H1 (cell line): ENCODE data around the gene TM9SF1. TPM values are rescaled to one million over a fixed set of nuclear protein-coding genes. Genes with fewer than 3 reads are reported as not detected.

ENCODE experiments used
- CTCF ChIA-PET: fragments of 300-600 bp; sonication (Branson Sonifier 250); formaldehyde crosslinking; loops from one replicate; lab custom pipeline; 2021; ENCODE audit not compliant: partially characterized antibody; lab: Charles Lee
- POLR2A ChIA-PET: fragments of 300-600 bp; sonication (Branson Sonifier 250); formaldehyde crosslinking; loops from one replicate; lab custom pipeline; 2021; ENCODE audit warnings: inconsistent platforms; ENCODE audit not compliant: partially characterized antibody; lab: Charles Lee
- DNase-seq, 2 experiments: peaks; one replicate each; pipeline versions ENCODE4 v3.0.0 to v3.0.0-alpha.2; 2010 to 2022; ENCODE audit warnings: low spot score in 2 of 2, low read depth in 1 of 2, mixed read lengths in 1 of 2
- FAIRE-seq: peaks from 2 replicates; lab custom pipeline; 2011; peaks lifted over from hg19 to GRCh38; lab: Jason Lieb, UNC
- H2AFZ ChIP-seq: 2 replicates; pipeline ENCODE4 v1.8.1; 2012; ENCODE audit warnings: low read length, inconsistent platforms
- H2AK5ac ChIP-seq: 2 replicates; pipeline ENCODE4 v1.6.1; 2013; ENCODE audit warnings: low read depth, low read length
- H2BK120ac ChIP-seq: replicated peaks from 2 replicates; pipeline ENCODE3; 2013; ENCODE audit warnings: low read depth, low read length, inconsistent platforms
- H2BK12ac ChIP-seq: 2 replicates; pipeline ENCODE4 v1.6.1; 2013; ENCODE audit warnings: low read depth, low read length
- H2BK15ac ChIP-seq: 2 replicates; pipeline ENCODE4 v1.6.1; 2013; ENCODE audit warnings: low read length
- H2BK20ac ChIP-seq: 2 replicates; pipeline ENCODE4 v1.6.1; 2013; ENCODE audit warnings: low read length
- H2BK5ac ChIP-seq: 2 replicates; pipeline ENCODE4 v1.6.1; 2013; ENCODE audit warnings: low read depth, low read length
- H3K14ac ChIP-seq: 2 replicates; pipeline ENCODE4 v1.6.1; 2013; ENCODE audit warnings: inconsistent platforms; ENCODE audit not compliant: insufficient read length
- H3K18ac ChIP-seq: 2 replicates; pipeline ENCODE4 v1.6.1; 2013; ENCODE audit warnings: low read length; ENCODE audit errors: extremely low read depth
- H3K23ac ChIP-seq: 2 replicates; pipeline ENCODE4 v1.6.1; 2013; ENCODE audit warnings: inconsistent platforms; ENCODE audit not compliant: insufficient read length
- H3K23me2 ChIP-seq: 2 replicates; pipeline ENCODE4 v1.6.1; 2013; ENCODE audit warnings: low read depth, low read length
- H3K27ac ChIP-seq: 2 replicates; pipeline ENCODE4 v1.6.1; 2011; ENCODE audit warnings: low read depth, low read length, inconsistent platforms
- H3K27me3 ChIP-seq, 4 experiments: replicated peaks in 1 of 4; 1 replicate in 1 of 4; 2 replicates in 3 of 4; pipeline versions ENCODE4 v1.6.1 to v1.8.1; 2011 to 2013; ENCODE audit warnings: low read length in 3 of 4, mild to moderate bottlenecking in 3 of 4, inconsistent platforms in 2 of 4, mixed read lengths in 2 of 4, moderate library complexity in 1 of 4; ENCODE audit not compliant: control insufficient read depth in 3 of 4, insufficient read depth in 3 of 4; ENCODE audit errors: extremely low read depth in 1 of 4
- H3K36me3 ChIP-seq, 4 experiments: 2 replicates each; pipeline versions ENCODE4 v1.6.1 to v1.8.1; 2011 to 2013; ENCODE audit warnings: mild to moderate bottlenecking in 4 of 4, low read length in 3 of 4, moderate library complexity in 2 of 4, control low read depth in 1 of 4, inconsistent platforms in 1 of 4; ENCODE audit not compliant: insufficient read depth in 4 of 4, control insufficient read depth in 2 of 4
- H3K4ac ChIP-seq: replicated peaks from 2 replicates; pipeline ENCODE3; 2013; ENCODE audit warnings: low read length, low read depth, mixed read lengths, inconsistent platforms; ENCODE audit not compliant: insufficient read length
- H3K4me1 ChIP-seq, 4 experiments: replicated peaks in 1 of 4; 1 replicate in 1 of 4; 2 replicates in 3 of 4; pipeline versions ENCODE4 v1.6.1 to v1.8.1; 2011 to 2013; ENCODE audit warnings: low read length in 3 of 4, inconsistent platforms in 2 of 4, mixed read lengths in 1 of 4; ENCODE audit not compliant: insufficient read depth in 4 of 4, control insufficient read depth in 3 of 4
- H3K4me2 ChIP-seq, 2 experiments: 2 replicates each; pipeline versions ENCODE4 v1.6.1 to v1.8.1; 2011 to 2013; ENCODE audit warnings: low read depth in 2 of 2, low read length in 2 of 2, control low read depth in 1 of 2, inconsistent platforms in 1 of 2, mild to moderate bottlenecking in 1 of 2; ENCODE audit not compliant: insufficient read depth in 1 of 2
- H3K4me3 ChIP-seq, 4 experiments: fragments of 200-600, 300-600 bp in 1 of 4; sonication (generic), shearing (Covaris generic), sonication (Bioruptor Twin) in 1 of 4; 2 replicates each; pipeline versions ENCODE4 v1.5.1 to v1.8.1; 2011 to 2016; ENCODE audit warnings: low read length in 4 of 4, low read depth in 3 of 4, control low read depth in 2 of 4, inconsistent platforms in 2 of 4, mild to moderate bottlenecking in 2 of 4, mixed read lengths in 1 of 4, moderate library complexity in 1 of 4; ENCODE audit not compliant: insufficient read depth in 2 of 4; ENCODE audit errors: extremely low read depth in 1 of 4
- H3K56ac ChIP-seq: replicated peaks from 2 replicates; pipeline ENCODE3; 2013; ENCODE audit warnings: low read depth, mild to moderate bottlenecking, mixed read lengths, low read length, inconsistent platforms; ENCODE audit not compliant: insufficient read length
- H3K79me1 ChIP-seq: 2 replicates; pipeline ENCODE4 v1.6.1; 2013; ENCODE audit warnings: low read depth, low read length, control low read depth
- H3K79me2 ChIP-seq, 2 experiments: 2 replicates each; pipeline versions ENCODE4 v1.6.1 to v1.8.1; 2012 to 2013; ENCODE audit warnings: low read length in 2 of 2, mild to moderate bottlenecking in 2 of 2, inconsistent platforms in 1 of 2; ENCODE audit not compliant: insufficient read depth in 2 of 2, control insufficient read depth in 1 of 2
- H3K9ac ChIP-seq, 4 experiments: replicated peaks in 1 of 4; 1 replicate in 1 of 4; 2 replicates in 3 of 4; pipeline versions ENCODE4 v1.6.1 to v1.8.1; 2011 to 2013; ENCODE audit warnings: low read depth in 3 of 4, low read length in 3 of 4, control low read depth in 2 of 4, mild to moderate bottlenecking in 2 of 4, moderate library complexity in 2 of 4, inconsistent platforms in 1 of 4; ENCODE audit errors: extremely low read depth in 1 of 4
- H3K9me3 ChIP-seq, 2 experiments: 2 replicates each; pipeline versions ENCODE4 v1.6.1 to v1.8.1; 2012 to 2013; ENCODE audit warnings: mild to moderate bottlenecking in 2 of 2, moderate library complexity in 2 of 2, control low read depth in 1 of 2, inconsistent platforms in 1 of 2, low read depth in 1 of 2, low read length in 1 of 2, mixed read lengths in 1 of 2; ENCODE audit not compliant: insufficient read depth in 2 of 2
- H4K20me1 ChIP-seq, 2 experiments: replicated peaks in 1 of 2; 2 replicates each; pipeline versions ENCODE3 to v1.8.1; 2011 to 2013; ENCODE audit warnings: inconsistent platforms in 2 of 2, low read length in 2 of 2, mild to moderate bottlenecking in 1 of 2; ENCODE audit not compliant: insufficient read depth in 2 of 2, control insufficient read depth in 1 of 2
- H4K5ac ChIP-seq: 2 replicates; pipeline ENCODE4 v1.6.1; 2013; ENCODE audit warnings: low read length, low read depth, mixed read lengths, inconsistent platforms; ENCODE audit not compliant: insufficient read length
- H4K8ac ChIP-seq: 2 replicates; pipeline ENCODE4 v1.8.0; 2013; ENCODE audit warnings: mild to moderate bottlenecking, moderate library complexity, low read length, inconsistent platforms; ENCODE audit not compliant: insufficient read depth; ENCODE audit errors: extremely low read depth
- H4K91ac ChIP-seq: replicated peaks from 2 replicates; pipeline ENCODE3; 2013; ENCODE audit warnings: low read length, mixed read lengths, inconsistent platforms; ENCODE audit not compliant: insufficient read length
- BCL11A ChIP-seq, 2 experiments: IDR thresholded peaks; one replicate each; pipeline ENCODE4 v1.6.1; 2011; ENCODE audit warnings: low read depth in 2 of 2, low read length in 2 of 2, mild to moderate bottlenecking in 2 of 2
- CHD2 ChIP-seq: IDR thresholded peaks from 2 replicates; pipeline ENCODE4 v1.6.1; 2012; ENCODE audit warnings: low read length, improper control_type of control experiment
- HDAC2 ChIP-seq, 2 experiments: fragments of 300-600 bp in 1 of 2; sonication (generic) in 1 of 2; IDR thresholded peaks; 2 replicates each; pipeline ENCODE4 v1.6.1; 2011 to 2012; ENCODE audit warnings: low read depth in 2 of 2, low read length in 2 of 2, mild to moderate bottlenecking in 2 of 2, moderate library complexity in 2 of 2, borderline replicate concordance in 1 of 2, inconsistent platforms in 1 of 2
- NANOG ChIP-seq: IDR thresholded peaks from 2 replicates; pipeline ENCODE4 v1.6.1; 2011; ENCODE audit warnings: low read length, low read depth, mild to moderate bottlenecking, inconsistent platforms; ENCODE audit not compliant: insufficient read depth, poor library complexity, severe bottlenecking
- RNF2 ChIP-seq: fragments of 200-900, 300-1000 bp; sonication (generic); IDR thresholded peaks from 2 replicates; pipeline ENCODE4 v1.7.1; 2016; ENCODE audit warnings: borderline replicate concordance, low read depth, mild to moderate bottlenecking, antibody characterized with exemption, low read length; ENCODE audit not compliant: poor library complexity, severe bottlenecking; ENCODE audit errors: missing control alignments
- TBP ChIP-seq: IDR thresholded peaks from 2 replicates; pipeline ENCODE4 v1.6.1; 2011; ENCODE audit warnings: low read depth, low read length, improper control_type of control experiment
- WGBS, 2 experiments: shearing (Covaris generic) in 1 of 2; methylation state at CpG; one replicate each; pipeline versions ENCODE4 v1.1.6 to v1.1.7; 2013 to 2015; ENCODE audit warnings: low lambda C conversion rate in 2 of 2, mixed read lengths in 2 of 2, inconsistent platforms in 1 of 2, low coverage in 1 of 2, missing lambda C conversion rate in 1 of 2; ENCODE audit not compliant: insufficient replicate concordance in 2 of 2, insufficient coverage in 1 of 2, insufficient read length in 1 of 2; ENCODE audit errors: extremely low coverage in 1 of 2, missing lambda C conversion rate in 1 of 2; 5-methylcytosine and 5-hydroxymethylcytosine counted together
- polyA plus RNA-seq, 7 experiments: library from polyadenylated mRNA; depleted of rRNA in 3 of 7; stranded (reverse) in 5 of 7; unstranded in 2 of 7; fragments of >200 nt in 5 of 7; fragments of 200-250 nt in 2 of 7; gene quantifications; 1 replicate in 5 of 7; 2 replicates in 1 of 7; 4 replicates in 1 of 7; pipeline versions ENCODE4 v1.2.1 to v1.2.3, GENCODE V29; 2011 to 2013; ENCODE audit warnings: missing spikeins in 2 of 7, mixed read lengths in 2 of 7
- total RNA-seq: library from RNA; stranded (reverse); fragmentation: NEBNext Ultra II Directional; extraction: Animal tissue kit (Norgen Biotek cat#: 25700); gene quantifications from 2 replicates; pipeline ENCODE4 v1.2.1, GENCODE V29; 2021

TM9SF1 gene
- total and polyA plus RNA-seq, 2 of the 8 experiments (the other 6 are each of a cell fraction or from before 2014, with no cell fraction given), result 22.2 to 29.2 TPM

DNA sequence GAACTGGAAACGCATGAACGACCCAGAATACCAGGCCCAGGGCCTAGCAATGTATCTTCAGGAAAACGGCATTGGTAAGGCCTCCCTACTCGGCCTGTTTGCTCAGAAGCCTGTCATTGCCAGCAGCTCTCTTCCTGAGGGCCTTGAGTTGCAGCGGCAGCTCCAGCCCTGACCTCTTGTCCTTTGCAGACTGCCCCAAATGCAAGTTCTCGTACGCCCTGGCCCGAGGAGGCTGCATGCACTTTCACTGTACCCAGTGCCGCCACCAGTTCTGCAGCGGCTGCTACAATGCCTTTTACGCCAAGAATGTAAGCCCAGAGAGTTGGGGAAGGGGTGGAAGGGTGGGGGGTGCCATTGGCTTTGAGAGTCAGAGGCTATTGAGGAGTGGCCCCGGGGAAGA lies 37.9 kb downstream of the TM9SF1 start:
- DNase-seq (no peak), FAIRE-seq (no peak)
- peaks cover 26 to 48% (median 40%) of the 10 kb centered on the region in 4 experiments for H3K36me3 ChIP-seq
- peaks cover 0 to 10% (median 2%) of the 10 kb centered on the region in 4 experiments; a peak in 3 of 7 replicates for H3K4me1 ChIP-seq
- H3K23ac ChIP-seq, result no peak overlapping the region
- H3K79me1 ChIP-seq, result no peaks in the 10 kb centered on the region
- H2AK5ac ChIP-seq, result no peak overlapping the region
- no peak overlapping the region for H2BK5ac ChIP-seq
- no peaks in the 10 kb centered on the region for H3K79me2 ChIP-seq
- no peak overlapping the region for H4K8ac ChIP-seq
- H3K23me2 ChIP-seq, result 0 out of 2 replicates have a peak, but pooled peaks cover 2% of the 10 kb centered on the region
- H3K4me3 ChIP-seq, result no peak overlapping the region
- H3K4me2 ChIP-seq, result no peak overlapping the region
- no peak overlapping the region for H3K9ac ChIP-seq
- H3K27ac ChIP-seq, result no peak overlapping the region
- H2BK15ac ChIP-seq, result no peak overlapping the region
- no peak overlapping the region for H4K5ac ChIP-seq
- H2AFZ ChIP-seq, result no peak overlapping the region
- H3K27me3 ChIP-seq, result no peaks in the 10 kb centered on the region; a peak in 1 of 7 replicates
- no peak overlapping the region for H3K14ac ChIP-seq
- H4K20me1 ChIP-seq, result peaks cover 2 to 13% of the 10 kb centered on the region in 2 experiments
- H3K9me3 ChIP-seq, result no peaks in the 10 kb centered on the region
- no peak overlapping the region for H3K18ac ChIP-seq
- 93% methylated on average over 12 of the region's 12 CpGs; no CpG with 5 or more reads in 1 of the 2 experiments for WGBS, 2 experiments
- no peak overlapping the region for H4K91ac ChIP-seq
- ChIA-PET CTCF (interaction anchor here (0.6 to 1.5 kb wide), 3 partner anchors 9 to 49 kb away, joined by 3 to 5 read pairs (median 3); partner anchors contain the start of gene RNF31), POLR2A (interaction anchor here (0.5 to 2.9 kb wide), 5 partner anchors 20 to 64 kb away, joined by 3 to 9 read pairs (median 4); no protein-coding TSS in a partner anchor)
- H2BK20ac ChIP-seq, result no peak overlapping the region
- H3K4ac ChIP-seq, result no peak overlapping the region
- no peak overlapping the region for H2BK120ac ChIP-seq
- no peak overlapping the region for H2BK12ac ChIP-seq
- no peak overlapping the region for H3K56ac ChIP-seq
- TF ChIP-seq NANOG (no peak), RNF2 (no peak), CHD2 (no peak), BCL11A (IDR thresholded peaks at IDR 0.05; ENCODE audit: low read depth in 2 of 2, low read length in 2 of 2) (no peak), HDAC2 (IDR thresholded peaks at IDR 0.05; ENCODE audit: borderline replicate concordance in 1 of 2, low read depth in 2 of 2, low read length in 2 of 2) (no peak), TBP (no peak)
